Sciatic nerve (tissue), 2 donors: ENCODE measurements around the gene TMEM255B. TPM values are rescaled to one million over a fixed set of nuclear protein-coding genes. Genes with fewer than 3 reads are reported as not detected.
"Not testable (repeated sequence)": the region's sequence is repeated elsewhere in the genome, so short reads cannot be mapped to it uniquely, and the experiment has no call there.

Source experiments
- ATAC-seq: fragments of 200-7000 bp; cut with Tn5 transposase; one replicate; pipeline ENCODE4 v1.9.1; 2020; ENCODE audit warnings: mild to moderate bottlenecking, moderate library complexity
- DNase-seq: peaks from one replicate; pipeline ENCODE4 v3.0.0-alpha.2; 2020; ENCODE audit warnings: low spot score
- intact Hi-C: fragments of 100-400 bp; cut with DNase I; formaldehyde crosslinking; loops from one replicate; pipeline ENCODE4 v1.14.2; 2022
- total RNA-seq: library from RNA; stranded (reverse); fragmentation: NEBNext Ultra II Directional; extraction: Animal tissue kit (Norgen Biotek cat#: 25700); gene quantifications from one replicate; pipeline ENCODE4 v1.2.1, GENCODE V29; 2021
- donor health status: DM: no; HTN: no; CAD: no.
- donor health status: DM: no; HTN: no; CAD: no.

Gene TMEM255B
- total RNA-seq, 1 donor from 2014 or later: 34.8 TPM

GRCh38 chr13:113777311-113778260 lies 18.6 kb downstream of the TMEM255B start:
- ATAC-seq (no peak), DNase-seq (peak; percentile 48)
- intact Hi-C loops: no loop called here

GRCh38 chr13:113781571-113781970 lies 22.5 kb downstream of the TMEM255B start:
- intact Hi-C loops: no loop called here
- DNase-seq: no peak
- no peak for ATAC-seq

GRCh38 chr13:113782472-113782871 lies 23.4 kb downstream of the TMEM255B start:
- DNase-seq (peak; percentile 31), ATAC-seq (no peak)
- intact Hi-C loops: no loop called here

GRCh38 chr13:113783200-113783881 lies 24.3 kb downstream of the TMEM255B start:
- intact Hi-C loops: no loop called here
- no peak for ATAC-seq
- peak; percentile 12 for DNase-seq

GRCh38 chr13:113783966-113784644 lies 25.1 kb downstream of the TMEM255B start:
- intact Hi-C loops: no loop called here
- DNase-seq (peak; percentile 30), ATAC-seq (no peak)

GRCh38 chr13:113784645-113785024 lies 25.6 kb downstream of the TMEM255B start:
- no peak for ATAC-seq

GRCh38 chr13:113785051-113786010 lies 26.3 kb downstream of the TMEM255B start:
- ATAC-seq: no peak
- DNase-seq: peak; percentile 42
- intact Hi-C loops: no loop called here

More at GRCh38 chr13:113784645-113785024, 25.6 kb downstream of the TMEM255B start:
- intact Hi-C loops: no loop called here
- DNase-seq: peak; percentile 13

GRCh38 chr13:113786262-113786841 lies 27.3 kb downstream of the TMEM255B start:
- no peak for ATAC-seq
- intact Hi-C loops: no loop called here
- no peak for DNase-seq

GRCh38 chr13:113787694-113788093 lies 28.7 kb downstream of the TMEM255B start:
- ATAC-seq (no peak), DNase-seq (peak; percentile 45)
- intact Hi-C loops: no loop called here

- intact Hi-C loops: no loop called here
- peak; percentile 36 for DNase-seq
- ATAC-seq: no peak
Observed at GRCh38 chr13:113788413-113789135, 29.5 kb downstream of the TMEM255B start.

GRCh38 chr13:113789167-113789566 lies 30.1 kb downstream of the TMEM255B start:
- ATAC-seq: no peak

GRCh38 chr13:113789931-113790330 lies 30.9 kb downstream of the TMEM255B start:
- DNase-seq, intact Hi-C loops, ATAC-seq: not testable (repeated sequence)

More at GRCh38 chr13:113789167-113789566, 30.1 kb downstream of the TMEM255B start:
- no peak for DNase-seq
- intact Hi-C loops: no loop called here

GRCh38 chr13:113791226-113791625 lies 32.2 kb downstream of the TMEM255B start:
- DNase-seq: peak; percentile 45
- intact Hi-C loops: no loop called here
- ATAC-seq: no peak

- intact Hi-C loops: no loop called here
- DNase-seq: peak; percentile 43
- ATAC-seq: no peak
Observed at GRCh38 chr13:113791761-113792160, 32.7 kb downstream of the TMEM255B start.

GRCh38 chr13:113792236-113792770 lies 33.3 kb downstream of the TMEM255B start:
- intact Hi-C loops: no loop called here
- ATAC-seq: no peak
- DNase-seq: peak; percentile 35

GRCh38 chr13:113792886-113793717 lies 34.1 kb downstream of the TMEM255B start:
- intact Hi-C loops: no loop called here
- ATAC-seq (no peak), DNase-seq (peak; percentile 51)
